Measurements from ENCODE around the gene TBX21.

TBX21 gene, protein sequence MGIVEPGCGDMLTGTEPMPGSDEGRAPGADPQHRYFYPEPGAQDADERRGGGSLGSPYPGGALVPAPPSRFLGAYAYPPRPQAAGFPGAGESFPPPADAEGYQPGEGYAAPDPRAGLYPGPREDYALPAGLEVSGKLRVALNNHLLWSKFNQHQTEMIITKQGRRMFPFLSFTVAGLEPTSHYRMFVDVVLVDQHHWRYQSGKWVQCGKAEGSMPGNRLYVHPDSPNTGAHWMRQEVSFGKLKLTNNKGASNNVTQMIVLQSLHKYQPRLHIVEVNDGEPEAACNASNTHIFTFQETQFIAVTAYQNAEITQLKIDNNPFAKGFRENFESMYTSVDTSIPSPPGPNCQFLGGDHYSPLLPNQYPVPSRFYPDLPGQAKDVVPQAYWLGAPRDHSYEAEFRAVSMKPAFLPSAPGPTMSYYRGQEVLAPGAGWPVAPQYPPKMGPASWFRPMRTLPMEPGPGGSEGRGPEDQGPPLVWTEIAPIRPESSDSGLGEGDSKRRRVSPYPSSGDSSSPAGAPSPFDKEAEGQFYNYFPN

DNA sequence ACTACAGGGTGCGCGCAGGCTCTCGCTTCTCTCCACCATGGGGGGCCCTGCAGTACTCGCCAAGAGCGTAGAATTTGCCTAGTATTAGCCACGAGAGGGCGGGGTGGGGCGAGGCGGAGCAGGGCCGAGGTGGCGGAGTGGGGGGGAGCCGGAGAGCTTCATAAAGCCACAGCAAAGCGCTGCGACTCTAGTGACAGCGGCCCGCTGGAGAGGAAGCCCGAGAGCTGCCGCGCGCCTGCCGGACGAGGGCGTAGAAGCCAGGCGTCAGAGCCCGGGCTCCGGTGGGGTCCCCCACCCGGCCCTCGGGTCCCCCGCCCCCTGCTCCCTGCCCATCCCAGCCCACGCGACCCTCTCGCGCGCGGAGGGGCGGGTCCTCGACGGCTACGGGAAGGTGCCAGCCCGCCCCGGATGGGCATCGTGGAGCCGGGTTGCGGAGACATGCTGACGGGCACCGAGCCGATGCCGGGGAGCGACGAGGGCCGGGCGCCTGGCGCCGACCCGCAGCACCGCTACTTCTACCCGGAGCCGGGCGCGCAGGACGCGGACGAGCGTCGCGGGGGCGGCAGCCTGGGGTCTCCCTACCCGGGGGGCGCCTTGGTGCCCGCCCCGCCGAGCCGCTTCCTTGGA is at the start of gene TBX21:
TBX21 (plus strand) TSS at position 190 of the 627 bp plus-strand sequence; CDS start at position 409, 219 bp downstream.
- DNase-seq (ENCODE audit: low read depth): peak; percentile 14

DNA sequence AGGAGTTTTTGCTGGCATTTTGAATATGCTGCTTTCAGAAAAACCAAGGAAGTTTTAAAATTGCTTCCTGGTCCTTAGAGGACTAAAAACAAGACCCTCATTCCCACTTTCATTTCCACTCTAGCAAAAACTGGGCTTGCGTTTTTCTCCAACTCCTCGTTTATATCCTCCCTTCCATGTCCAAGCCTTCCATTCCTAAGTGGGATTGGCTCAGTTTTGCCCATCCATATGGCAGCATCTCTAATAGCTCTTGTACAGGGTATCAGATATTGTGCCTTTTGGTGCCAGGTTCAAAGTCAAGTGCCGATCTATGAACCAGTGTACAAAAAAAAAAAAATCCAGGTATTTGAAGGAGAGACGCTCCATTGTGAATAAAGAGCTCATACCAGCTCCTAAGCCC is 49.0 kb upstream of the TBX21 start:
- no peak for DNase-seq (ENCODE audit: low read depth)
- TF ChIP-seq, protein P1, sequence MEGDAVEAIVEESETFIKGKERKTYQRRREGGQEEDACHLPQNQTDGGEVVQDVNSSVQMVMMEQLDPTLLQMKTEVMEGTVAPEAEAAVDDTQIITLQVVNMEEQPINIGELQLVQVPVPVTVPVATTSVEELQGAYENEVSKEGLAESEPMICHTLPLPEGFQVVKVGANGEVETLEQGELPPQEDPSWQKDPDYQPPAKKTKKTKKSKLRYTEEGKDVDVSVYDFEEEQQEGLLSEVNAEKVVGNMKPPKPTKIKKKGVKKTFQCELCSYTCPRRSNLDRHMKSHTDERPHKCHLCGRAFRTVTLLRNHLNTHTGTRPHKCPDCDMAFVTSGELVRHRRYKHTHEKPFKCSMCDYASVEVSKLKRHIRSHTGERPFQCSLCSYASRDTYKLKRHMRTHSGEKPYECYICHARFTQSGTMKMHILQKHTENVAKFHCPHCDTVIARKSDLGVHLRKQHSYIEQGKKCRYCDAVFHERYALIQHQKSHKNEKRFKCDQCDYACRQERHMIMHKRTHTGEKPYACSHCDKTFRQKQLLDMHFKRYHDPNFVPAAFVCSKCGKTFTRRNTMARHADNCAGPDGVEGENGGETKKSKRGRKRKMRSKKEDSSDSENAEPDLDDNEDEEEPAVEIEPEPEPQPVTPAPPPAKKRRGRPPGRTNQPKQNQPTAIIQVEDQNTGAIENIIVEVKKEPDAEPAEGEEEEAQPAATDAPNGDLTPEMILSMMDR (conservative IDR thresholded peaks at IDR 0.05; ENCODE audit: low read depth, low read length): no peak
- no peak overlapping the region for H3K4me3 ChIP-seq (ENCODE audit: low read depth, low read length)

More for the DNA sequence above, at the start of gene TBX21:
- TF ChIP-seq, protein P1 (conservative IDR thresholded peaks at IDR 0.05; ENCODE audit: low read depth, low read length): peak; percentile 29
- H3K4me3 ChIP-seq (ENCODE audit: low read depth, low read length): no peak within 1 kb of the TSS

DNA sequence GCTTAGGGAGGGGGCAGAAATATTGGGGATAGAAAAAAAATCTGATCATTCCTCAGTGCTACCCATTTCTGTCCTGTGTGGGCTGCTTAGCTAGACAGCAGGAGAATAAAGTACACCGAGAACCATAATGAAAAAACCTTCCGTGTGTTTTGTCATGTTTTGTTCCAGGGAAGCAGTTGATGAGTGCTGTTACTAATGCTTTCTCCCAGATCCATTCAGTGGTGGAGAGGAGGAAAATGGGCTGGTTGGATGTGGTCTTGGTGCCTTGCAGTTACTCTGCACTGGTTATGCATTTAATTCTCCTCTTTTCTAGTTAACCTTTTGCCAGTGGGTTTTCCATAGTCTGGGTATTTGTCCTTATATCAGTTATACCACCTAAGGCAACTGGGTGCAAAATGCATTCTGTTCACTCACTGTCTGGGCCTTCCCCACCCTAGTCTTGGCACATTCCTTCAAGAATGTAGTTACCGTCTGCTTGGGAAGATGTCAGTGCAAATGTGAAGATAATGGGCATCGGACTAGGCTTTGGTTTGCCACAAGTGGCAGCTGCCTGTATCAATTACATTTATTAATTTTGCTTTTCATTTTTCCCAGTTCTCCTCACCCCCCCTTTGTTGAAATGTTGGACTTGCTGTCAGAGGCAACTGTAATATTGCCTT is 48.4 kb upstream of the TBX21 start:
- no peak overlapping the region for H3K4me3 ChIP-seq (ENCODE audit: low read depth, low read length)
- DNase-seq (ENCODE audit: low read depth): no peak
- TF ChIP-seq, protein P1 (conservative IDR thresholded peaks at IDR 0.05; ENCODE audit: low read depth, low read length): no peak

DNA sequence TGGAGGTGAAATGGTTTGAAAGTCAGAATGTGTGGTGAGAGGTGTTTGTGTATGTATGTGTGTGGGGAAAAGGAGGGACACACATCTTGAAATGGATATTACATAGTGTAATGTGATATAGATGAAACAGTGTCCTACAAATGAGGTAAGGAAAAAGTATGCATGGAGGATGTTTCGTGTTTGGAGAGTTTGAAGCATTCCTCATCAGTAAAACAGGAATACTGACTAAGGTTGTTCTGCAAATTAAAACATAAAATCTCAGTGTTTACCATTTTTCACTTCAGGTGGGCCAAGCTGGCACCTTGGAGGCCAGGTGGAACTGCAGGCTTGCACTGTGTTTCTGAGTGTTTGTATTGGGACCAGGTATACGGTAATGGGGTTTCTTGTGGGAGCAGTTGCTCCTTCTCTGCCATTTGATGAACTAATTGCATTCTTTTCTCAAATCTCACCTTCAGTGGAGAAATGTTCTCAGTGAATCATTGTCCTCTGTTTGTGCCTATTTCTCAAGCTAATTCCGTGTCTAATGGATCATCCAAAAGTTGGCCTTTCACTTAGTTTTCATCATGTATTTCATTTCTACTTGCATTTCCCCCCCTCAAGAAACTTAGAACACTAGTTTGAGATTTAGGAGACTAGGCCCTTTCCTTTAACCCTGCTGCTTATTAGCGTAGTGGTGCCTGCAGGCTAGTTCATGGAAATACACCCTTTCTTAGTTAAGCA is 47.3 kb upstream of the TBX21 start:
- no peak for DNase-seq (ENCODE audit: low read depth)
- no peak overlapping the region for H3K4me3 ChIP-seq (ENCODE audit: low read depth, low read length)
- TF ChIP-seq, protein P1 (conservative IDR thresholded peaks at IDR 0.05; ENCODE audit: low read depth, low read length): no peak

DNA sequence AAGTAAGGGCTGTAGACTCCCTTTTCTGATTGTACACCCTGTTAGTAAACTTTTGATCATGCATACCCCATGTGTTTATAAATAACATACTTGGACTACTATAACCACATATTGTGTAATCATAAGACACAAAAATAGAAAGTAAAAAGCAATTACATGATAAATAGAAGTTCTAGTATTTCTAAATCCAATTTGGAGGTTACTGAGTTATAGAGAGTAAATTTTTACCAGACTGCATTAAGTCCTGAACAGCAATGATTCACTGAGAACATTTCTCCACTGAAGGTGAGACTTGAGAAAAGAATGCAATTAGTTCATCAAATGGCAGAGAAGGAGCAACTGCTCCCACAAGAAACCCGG is 46.8 kb upstream of the TBX21 start:
- peak; percentile 34 for DNase-seq (ENCODE audit: low read depth)
- H3K4me3 ChIP-seq (ENCODE audit: low read depth, low read length): no peak overlapping the region

More for the DNA sequence above, 46.8 kb upstream of the TBX21 start:
- TF ChIP-seq, protein P1 (conservative IDR thresholded peaks at IDR 0.05; ENCODE audit: low read depth, low read length): no peak
